Skeletal muscle cell (primary cell): ENCODE results near the gene LHX1.
A peak's percentile ranks its signal among the peaks of the same experiment; 100 is the strongest.

ENCODE experiments used
- DNase-seq: peaks from one replicate; pipeline ENCODE4 v3.0.0-alpha.2; 2010; ENCODE audit warnings: low read depth
- H3K4me3 ChIP-seq: 2 replicates; pipeline ENCODE4 v1.5.1; 2011; ENCODE audit warnings: low read depth, mild to moderate bottlenecking, control low read depth, low read length, moderate library complexity

LHX1 gene

DNA sequence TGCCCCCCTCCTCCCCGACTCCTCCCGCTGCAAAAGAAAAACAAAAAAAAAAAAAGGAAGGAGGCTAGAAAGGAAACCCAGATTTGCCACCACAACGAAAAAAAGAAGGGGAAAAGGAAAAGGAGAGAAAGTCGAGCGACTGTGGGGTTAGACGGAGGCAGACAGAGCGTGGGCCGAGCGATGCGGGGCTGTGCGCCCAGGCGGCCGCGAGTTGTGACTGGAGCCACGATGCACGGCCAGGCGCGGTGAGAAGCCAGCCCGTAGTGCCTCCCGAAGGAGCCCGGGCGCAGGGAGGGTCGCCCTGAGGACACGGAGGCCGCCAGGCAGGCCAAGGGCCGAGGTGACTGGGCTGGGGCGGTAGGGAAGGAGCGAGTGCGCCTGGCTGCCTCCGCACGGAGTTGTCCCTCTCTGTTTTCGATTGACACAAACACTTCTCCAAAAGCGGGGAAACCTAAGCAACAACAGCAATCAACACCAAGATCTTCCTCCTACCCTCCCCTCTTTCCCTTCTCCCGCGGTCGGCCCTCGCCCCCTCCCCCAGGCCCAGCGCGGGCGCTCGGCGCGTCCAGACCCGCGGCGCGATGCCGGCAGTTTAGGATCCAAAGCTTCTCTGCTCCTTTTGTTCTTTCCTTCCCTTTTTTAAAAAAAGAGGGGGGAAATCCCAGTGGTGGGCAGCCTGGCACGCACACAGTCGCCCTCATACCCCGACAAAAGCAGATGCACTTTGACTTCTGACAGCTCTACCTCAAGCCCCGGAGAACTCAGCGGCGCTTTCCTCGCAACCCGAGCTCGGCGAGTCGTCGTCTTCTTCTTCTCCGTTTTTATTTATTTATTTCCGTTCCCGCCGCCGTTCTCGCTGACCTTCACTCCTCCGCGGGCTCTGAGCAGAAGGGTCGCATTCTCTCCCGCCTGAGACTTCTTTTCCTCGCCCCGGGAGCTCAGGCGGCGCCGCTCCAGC is at the start of gene LHX1:
TSS of gene LHX1 (plus strand) at position 475 of the 958 bp plus-strand sequence. CDS start 723 bp downstream, outside the sequence.
- DNase-seq = no peak
- no peak within 1 kb of the TSS for H3K4me3 ChIP-seq

DNA sequence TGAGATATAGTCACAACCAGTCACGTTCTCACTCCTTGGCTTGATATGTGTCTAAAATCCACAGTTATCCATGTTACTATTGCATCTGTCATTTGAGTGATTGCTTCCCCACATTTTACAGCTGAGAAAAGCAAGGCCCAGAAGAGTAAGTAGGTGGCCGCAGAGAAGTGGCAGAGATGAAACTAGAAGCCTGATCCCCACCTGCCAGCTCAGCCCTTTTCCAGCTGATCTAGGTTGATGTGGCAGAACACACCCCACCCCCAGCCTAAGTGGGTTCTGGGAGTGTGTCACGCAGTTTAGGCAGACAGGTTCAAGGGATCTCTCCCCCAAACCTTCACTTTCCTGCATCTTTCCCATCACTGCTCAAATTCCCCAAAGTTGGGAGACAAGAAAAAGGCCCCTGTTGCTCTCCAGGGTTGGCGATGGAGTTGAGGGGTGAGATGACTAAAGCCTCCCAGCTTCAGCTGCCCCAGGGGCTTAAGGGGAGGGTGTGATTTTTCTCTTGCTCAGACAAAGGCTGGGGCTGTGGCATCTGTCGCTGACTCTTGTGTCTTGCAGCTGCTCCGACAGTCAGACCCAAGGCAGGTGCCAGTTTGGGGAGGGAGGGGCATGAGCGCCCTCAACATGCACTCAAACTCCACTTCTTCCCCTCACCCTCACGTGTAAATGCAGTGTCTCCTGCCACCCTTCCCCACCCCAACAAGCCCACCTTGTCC is 48.9 kb upstream of the LHX1 start:
- H3K4me3 ChIP-seq = no peak overlapping the region
- no peak for DNase-seq

DNA sequence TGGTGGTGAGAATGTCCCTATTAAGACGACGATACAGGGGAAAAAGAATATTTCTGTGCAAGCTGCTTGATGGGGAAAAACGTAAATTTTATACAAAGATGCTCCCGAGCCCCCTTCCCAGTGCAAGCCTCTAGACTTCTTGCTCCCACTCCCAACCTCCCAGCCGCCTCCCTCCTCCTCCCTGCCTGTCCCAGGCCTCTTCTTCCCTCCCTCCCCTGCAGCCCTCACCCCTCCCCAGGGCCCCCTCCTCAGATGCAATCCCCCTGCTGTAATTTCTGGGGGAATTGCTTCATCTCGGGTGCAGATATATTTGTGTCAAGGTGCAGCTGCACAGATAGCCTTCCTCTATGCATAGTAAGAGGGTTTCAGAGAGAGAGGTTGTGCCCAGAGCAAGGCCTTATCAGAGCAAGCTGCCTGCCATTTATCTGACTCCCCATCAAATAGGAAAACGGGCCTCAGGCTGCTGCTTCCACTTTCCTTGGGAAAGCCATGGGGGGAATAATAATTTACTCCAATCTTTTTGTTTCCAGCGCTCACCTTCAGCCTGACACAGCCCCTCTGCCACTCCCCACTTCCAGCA is 47.4 kb upstream of the LHX1 start:
- DNase-seq = no peak

DNA sequence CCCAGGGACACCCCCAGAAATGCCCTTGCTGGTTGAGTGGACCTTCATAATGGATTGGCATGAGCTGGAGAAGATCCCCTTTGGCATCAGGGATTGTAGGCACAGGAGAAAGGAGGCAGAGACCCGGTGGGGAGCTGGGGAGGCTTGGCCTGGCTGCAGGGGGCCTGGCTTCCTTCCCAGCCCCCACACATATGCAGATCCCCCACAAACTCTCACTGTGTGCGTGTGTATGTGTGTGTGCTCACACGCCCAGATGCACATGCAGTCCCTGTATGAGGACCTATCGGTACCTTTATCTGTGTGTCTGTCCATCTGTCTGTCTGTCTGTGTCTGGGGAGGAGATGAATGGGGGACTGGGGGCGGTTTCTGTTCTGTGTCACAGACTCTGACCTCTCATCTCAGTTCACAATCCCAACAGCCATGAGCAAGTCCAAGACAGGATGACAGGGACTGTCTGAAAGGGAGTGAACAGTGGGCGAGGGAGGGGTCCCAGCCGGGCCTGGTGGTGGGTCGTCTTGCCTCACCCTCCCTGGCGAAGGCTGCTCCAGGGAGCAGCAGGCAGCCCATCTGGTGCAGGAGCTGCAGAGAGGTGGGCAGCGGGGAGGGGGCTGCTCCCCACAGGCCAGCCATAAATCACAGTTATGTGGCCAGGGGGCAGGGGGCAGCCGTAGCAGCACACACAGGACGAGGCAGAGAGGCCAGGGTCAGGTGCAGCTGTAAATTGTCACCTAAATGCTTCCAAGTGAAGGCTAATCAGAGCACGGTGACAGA is 46.7 kb upstream of the LHX1 start:
- no peak for DNase-seq
- no peak overlapping the region for H3K4me3 ChIP-seq

More for the DNA sequence above, 47.4 kb upstream of the LHX1 start:
- H3K4me3 ChIP-seq = no peak overlapping the region

DNA sequence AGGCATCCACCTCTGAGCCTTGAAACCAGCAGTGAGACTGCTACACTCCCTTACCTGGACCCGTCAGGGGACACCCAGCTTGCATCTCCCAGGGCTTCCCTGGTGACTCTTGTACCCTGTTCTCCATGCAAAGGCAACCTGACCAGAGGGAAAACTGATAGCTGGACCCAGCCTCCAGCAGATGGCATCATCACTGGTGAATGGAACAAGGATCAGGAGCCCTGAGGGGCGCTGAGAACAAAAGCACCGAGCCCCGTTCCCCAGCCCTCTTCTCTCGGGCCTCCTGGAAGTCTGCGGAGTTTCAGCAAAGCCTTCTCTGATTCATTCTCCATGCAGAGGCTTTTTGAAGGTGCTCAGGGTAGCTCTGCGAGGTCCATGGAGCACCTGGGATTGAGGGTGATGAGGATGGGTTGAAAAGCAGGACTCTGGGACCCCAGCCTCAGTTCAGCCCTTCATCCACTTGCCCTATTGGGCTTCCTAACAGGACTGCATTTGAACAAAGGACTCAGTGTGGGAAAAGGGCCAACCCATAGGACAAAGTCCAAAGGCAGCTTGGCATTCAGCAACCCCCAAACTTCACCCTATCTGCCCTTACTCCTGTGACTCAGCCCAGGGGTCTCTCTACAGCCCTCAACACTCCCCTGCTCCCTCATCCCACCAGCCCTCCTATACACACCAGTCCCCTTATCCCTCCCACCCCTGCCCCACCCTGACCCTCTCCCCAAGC is 45.0 kb upstream of the LHX1 start:
- DNase-seq = no peak

DNA sequence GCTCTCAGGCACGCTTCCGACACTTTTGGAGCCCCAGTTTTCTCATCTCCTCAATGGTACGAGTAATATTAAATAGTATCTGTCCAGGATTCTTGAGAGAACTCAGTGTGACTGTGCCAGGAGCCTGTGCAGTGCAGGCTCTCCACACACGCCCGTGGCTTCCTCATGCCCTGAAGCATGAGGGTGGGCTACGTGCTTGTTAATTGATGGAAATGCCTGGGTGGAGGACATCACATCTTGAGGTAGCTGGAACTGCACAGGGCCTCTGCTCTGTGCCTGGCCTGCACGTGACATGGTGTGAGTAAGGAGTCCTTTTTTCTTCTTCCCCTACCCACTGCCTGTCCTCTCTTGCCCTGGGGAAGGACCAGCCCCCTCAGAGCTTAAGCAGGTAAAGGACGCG is 43.1 kb upstream of the LHX1 start:
- no peak overlapping the region for H3K4me3 ChIP-seq
- no peak for DNase-seq

More for the DNA sequence above, 45.0 kb upstream of the LHX1 start:
- no peak overlapping the region for H3K4me3 ChIP-seq

DNA sequence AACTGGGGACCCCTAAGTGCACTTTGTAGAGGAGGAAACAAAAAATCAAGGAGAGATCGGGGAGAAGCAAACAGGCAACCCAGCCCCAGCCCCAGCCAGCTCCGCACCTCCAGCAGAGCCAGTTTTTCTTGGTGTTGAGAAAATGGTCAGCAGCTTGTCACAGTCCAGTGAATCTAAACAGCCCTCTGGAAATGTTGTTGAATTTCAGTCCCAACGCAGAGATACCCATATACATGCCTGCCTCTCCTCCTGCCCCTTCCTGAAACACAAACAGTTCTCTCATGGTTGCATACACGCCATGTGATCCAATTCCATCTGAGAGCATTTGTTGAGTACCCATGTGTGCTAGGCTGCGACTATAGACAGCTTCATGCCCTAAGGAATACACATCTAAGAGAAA is 42.4 kb upstream of the LHX1 start:
- no peak overlapping the region for H3K4me3 ChIP-seq
- no peak for DNase-seq

DNA sequence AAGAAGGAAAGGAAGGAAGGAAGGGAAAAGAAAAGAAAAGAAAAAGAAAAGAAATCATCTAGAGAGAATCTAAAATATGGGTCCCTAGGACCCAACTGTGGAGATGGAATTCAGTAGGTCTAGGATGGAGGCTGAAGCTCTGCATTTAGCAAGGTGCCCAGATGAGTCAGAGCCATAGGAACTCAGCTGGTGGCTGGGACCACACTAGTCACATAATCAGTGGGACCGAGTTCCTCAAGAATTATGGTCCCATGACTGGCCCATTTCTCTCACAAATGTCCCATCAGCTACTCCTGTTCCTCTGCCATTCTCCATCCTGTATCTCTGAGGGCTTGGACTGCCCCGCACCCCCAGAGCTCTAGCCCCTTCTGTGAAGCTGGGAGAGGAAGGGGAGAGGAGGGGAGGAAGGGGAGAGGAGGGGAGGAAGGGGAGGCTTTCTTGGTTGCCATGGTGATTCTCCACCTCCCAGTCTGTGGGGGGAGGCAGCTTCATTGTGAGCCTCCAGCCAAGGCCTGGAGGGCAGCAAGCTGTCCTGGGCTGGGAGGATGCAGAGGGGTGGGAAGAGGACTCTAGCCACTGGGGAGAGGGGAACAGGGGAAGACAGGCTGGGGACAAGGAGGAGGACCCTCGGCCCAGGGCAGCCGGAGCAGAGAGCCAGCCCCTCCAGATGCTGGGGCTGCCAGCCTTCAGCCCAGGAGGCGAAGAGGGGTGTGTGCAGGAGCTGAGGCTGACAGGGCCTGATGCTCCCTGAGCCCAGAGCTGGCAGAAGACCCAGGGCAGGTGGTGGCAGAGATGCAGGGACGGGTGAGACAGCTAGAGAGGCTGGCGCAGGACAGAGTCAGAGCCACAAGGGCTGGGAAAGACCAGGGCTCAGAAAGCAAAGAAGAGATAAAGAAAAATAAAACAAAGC is 37.8 kb upstream of the LHX1 start:
- no peak for DNase-seq
- no peak overlapping the region for H3K4me3 ChIP-seq

DNA sequence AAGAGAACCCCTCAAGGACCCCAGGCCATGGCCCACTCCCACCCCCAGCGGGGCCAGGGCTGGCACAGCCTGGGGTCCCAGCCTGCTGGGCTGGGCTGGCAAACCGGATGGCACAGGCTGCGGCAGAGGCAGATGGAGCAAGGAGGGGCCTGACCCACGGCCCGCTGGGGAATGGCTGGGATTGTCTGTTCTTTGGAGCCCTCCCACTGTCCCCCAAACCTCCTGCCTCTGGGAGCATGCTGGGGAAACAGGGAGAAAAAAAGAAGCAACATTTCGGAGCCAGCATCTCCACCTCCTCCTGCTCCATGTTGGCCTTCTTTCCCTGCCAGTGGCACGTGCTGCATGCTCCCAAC is 37.1 kb upstream of the LHX1 start:
- no peak for DNase-seq
- H3K4me3 ChIP-seq = no peak overlapping the region

DNA sequence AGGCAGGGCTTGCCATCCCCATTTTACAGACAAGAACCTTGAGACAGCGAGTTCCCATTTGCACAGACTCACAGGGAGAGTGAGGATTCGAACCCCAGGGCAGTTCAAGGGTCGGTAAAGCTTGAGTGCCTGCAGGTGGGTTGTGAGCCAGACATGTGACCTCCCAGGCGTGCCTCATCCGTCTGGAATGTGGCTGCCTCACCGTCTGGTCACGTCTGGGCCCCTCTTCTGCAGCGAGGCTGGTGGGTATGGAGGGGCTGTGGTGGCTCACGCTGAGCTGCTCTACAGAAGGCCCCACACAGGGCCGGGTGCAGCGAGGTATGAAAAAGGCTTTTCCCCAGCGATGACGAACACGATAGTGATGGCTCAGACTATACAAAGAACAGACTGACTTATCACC is 35.8 kb upstream of the LHX1 start:
- DNase-seq = no peak
- H3K4me3 ChIP-seq = no peak overlapping the region

DNA sequence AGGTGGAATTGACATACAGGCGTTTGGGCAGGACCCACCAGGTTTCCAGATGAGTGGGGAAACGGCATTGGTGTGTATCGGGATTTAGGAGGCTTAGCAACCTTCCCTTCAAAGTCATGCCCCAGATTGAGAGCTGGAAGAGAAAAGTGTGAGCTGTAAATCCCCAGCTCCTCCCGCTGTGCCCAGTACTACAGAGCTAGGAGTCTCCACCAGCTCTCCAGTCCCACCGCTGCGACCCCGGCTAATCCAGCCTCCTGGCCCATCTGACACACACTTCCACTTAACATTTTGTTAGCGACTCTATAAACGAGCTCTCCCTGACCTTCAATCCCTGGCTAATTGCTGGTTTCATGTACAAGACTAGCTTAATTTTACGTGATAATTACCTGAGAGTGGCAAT is 29.9 kb upstream of the LHX1 start:
- no peak overlapping the region for H3K4me3 ChIP-seq
- DNase-seq = no peak

DNA sequence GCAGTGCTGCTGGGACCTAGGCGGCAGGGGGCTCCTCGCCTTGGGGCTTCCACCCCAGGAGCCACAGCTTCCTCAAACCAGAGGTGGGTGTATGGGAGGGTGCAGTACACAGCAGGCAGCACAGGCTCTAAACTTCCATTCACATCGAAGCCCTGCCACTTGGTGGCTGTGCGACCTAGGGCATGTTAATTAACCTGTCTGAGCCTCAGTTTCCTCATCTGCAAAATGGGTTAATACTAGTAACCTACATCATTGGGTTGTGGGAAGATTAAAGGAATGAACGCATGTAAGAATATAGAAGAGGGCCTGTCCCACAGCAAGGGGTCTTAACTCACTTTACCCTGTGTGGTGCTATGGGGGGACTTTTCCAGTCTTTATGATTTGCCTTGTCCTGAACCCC is 26.8 kb upstream of the LHX1 start:
- H3K4me3 ChIP-seq = no peak overlapping the region
- DNase-seq = no peak

DNA sequence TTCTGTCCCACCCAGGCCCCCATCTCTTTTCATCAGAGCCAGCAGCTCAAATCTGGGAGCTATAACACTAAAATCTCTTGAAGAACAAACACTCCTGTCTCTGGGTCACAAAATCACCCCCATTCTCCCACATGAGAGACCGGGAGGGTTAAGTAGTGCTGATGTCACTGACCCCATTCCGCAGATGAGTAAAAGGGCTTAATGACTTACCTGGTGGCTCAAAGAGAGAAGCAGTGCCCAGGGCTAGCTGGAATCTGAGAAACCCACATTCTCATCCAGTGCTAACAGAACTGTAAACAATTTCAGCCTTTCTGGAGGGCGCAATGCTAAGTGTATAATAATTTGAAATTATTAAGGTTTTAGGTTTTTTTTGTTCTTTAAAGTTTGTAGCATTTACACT is 26.3 kb upstream of the LHX1 start:
- no peak overlapping the region for H3K4me3 ChIP-seq
- DNase-seq = no peak

DNA sequence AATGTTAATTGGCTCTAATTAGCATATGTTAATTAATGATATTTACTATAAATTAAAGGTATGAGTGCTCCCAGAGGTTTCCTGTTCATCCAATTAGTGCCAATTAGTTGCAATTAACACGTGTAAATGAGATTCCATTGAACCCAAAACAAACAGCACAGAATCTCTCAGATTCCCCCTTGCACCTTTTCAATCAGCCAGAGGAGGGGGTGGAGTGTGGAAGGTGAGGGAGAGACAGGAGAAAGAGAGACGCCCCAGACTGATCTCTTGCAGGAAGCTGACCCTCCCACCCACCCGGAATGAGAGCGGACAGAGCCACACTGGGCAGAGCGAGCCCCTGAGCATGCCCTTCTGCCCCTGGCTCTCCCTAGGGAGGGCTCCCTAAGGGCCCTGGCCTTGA is 24.1 kb upstream of the LHX1 start:
- H3K4me3 ChIP-seq = no peak overlapping the region
- no peak for DNase-seq

DNA sequence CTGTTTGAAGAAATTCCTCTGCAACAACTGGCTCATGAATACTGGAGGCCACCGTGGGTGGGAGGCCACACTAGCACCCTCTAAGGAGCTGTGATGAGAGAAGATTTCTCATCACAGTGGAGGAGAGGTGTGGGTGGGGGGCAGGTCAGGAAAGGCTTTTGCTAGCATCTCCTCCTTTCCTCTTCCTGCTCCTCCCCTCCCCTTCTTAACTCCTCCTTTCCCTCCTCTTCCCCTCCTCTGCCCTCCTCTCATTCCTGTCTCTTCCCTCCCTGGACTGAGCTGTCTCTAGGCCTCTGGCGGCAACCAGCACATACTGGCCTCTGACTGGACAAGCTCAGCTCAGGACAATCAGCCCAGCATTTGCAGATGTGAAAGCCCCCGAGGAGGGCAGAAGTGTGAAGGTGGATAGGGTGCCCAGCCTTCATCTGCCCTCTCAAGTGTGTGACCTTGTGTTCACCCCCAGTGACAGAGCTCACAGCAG is 19.0 kb upstream of the LHX1 start:
- DNase-seq = peak; percentile 11
- no peak overlapping the region for H3K4me3 ChIP-seq

DNA sequence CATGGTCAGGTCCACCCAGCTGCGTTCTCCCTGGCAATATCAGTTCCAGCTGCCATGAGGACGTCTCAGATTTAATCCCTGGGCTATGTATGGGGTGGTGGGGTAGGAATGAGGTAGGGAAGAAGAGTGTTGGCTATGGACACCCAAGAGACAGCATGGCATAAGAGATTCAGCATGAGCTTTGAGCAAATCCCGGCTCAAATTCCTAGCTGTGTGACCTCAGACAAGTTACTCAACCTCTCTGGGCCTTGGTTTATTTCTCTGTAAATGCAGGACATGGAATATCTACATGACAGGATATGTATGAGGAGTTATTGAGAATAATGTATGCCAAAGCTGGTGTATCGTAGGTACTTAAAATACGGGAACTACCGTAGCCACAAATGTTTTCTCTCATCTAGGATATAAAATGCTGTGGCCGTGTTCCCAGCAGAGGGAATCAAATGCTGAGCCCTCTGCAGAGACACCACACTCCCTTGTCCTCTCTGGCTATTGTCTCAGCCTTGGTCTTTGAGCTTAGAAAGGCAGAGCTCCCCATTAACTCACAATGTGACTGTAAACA is 17.8 kb upstream of the LHX1 start:
- H3K4me3 ChIP-seq = no peak overlapping the region
- DNase-seq = no peak
